ENCODE data around the gene MGRN1. TPM values are rescaled to one million over a fixed set of nuclear protein-coding genes. Genes with fewer than 3 reads are reported as not detected.

Gene MGRN1
- polyA plus RNA-seq, 1 donor from 2014 or later = 35.9 TPM

DNA sequence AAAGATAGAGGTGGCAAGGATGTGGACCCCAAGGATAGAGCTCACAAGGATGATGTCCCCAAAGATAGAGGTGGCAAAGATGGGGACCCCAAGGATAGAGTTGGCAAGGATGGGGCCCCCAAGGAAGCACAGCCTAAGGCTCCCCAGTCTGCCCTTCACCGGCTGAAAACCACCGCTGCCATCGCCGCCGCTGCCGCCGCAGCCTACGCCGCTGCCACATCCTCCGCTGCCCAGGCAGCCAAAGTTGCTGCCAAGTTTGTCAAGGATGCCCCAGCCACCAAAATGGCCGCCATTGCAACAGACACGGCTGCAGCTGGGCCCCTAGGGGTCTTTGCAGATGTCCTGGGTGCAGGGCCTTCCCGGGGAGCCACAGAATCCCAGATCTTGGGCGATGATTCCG, 48.6 kb upstream of the MGRN1 start:
- H3K36me3 ChIP-seq (ENCODE audit: insufficient read depth, low read length) = no peaks in the 10 kb centered on the region

GRCh38 chr16:4578961-4579530, 45.6 kb upstream of the MGRN1 start:
- Histone ChIP-seq H3K79me2 (replicated peaks; ENCODE audit: insufficient read depth, low read length) (no peaks in the 10 kb centered on the region), H3K27me3 (ENCODE audit: insufficient read depth, low read depth, low read length) (no peaks in the 10 kb centered on the region), H3K9ac (ENCODE audit: low read length) (no peak overlapping the region), H2AFZ (ENCODE audit: low read depth, low read length) (no peak overlapping the region), H3K27ac (ENCODE audit: low read length) (no peak overlapping the region), H4K20me1 (ENCODE audit: insufficient read depth) (no peaks in the 10 kb centered on the region), H3K9me2 (ENCODE audit: insufficient read depth, low read length) (no peaks in the 10 kb centered on the region), H3K4me3 (ENCODE audit: low read length) (no peak overlapping the region), H3K36me3 (ENCODE audit: insufficient read depth, low read length) (no peaks in the 10 kb centered on the region), H3K4me2 (ENCODE audit: low read length) (no peak overlapping the region), H3F3A (ENCODE audit: insufficient read depth, low read length, poor library complexity, severe bottlenecking) (no peaks in the 10 kb centered on the region), H3K9me3 (ENCODE audit: low read length) (no peaks in the 10 kb centered on the region)
- TF ChIP-seq EZH2 (IDR thresholded peaks at IDR 0.05; ENCODE audit: borderline replicate concordance, insufficient read depth, low read length, poor library complexity, severe bottlenecking) (no peak), SMC3 (conservative IDR thresholded peaks at IDR 0.05; ENCODE audit: poor library complexity) (no peak), RAD21 (conservative IDR thresholded peaks at IDR 0.05) (no peak), TAF1 (IDR thresholded peaks at IDR 0.05; ENCODE audit: low read depth) (no peak), EP300 (conservative IDR thresholded peaks at IDR 0.05; ENCODE audit: poor library complexity, severe bottlenecking) (no peak), POLR2AphosphoS5 (IDR thresholded peaks at IDR 0.05) (no peak), MXI1 (conservative IDR thresholded peaks at IDR 0.05; ENCODE audit: poor library complexity, severe bottlenecking) (no peak)
- TF ChIP-seq, protein P1, sequence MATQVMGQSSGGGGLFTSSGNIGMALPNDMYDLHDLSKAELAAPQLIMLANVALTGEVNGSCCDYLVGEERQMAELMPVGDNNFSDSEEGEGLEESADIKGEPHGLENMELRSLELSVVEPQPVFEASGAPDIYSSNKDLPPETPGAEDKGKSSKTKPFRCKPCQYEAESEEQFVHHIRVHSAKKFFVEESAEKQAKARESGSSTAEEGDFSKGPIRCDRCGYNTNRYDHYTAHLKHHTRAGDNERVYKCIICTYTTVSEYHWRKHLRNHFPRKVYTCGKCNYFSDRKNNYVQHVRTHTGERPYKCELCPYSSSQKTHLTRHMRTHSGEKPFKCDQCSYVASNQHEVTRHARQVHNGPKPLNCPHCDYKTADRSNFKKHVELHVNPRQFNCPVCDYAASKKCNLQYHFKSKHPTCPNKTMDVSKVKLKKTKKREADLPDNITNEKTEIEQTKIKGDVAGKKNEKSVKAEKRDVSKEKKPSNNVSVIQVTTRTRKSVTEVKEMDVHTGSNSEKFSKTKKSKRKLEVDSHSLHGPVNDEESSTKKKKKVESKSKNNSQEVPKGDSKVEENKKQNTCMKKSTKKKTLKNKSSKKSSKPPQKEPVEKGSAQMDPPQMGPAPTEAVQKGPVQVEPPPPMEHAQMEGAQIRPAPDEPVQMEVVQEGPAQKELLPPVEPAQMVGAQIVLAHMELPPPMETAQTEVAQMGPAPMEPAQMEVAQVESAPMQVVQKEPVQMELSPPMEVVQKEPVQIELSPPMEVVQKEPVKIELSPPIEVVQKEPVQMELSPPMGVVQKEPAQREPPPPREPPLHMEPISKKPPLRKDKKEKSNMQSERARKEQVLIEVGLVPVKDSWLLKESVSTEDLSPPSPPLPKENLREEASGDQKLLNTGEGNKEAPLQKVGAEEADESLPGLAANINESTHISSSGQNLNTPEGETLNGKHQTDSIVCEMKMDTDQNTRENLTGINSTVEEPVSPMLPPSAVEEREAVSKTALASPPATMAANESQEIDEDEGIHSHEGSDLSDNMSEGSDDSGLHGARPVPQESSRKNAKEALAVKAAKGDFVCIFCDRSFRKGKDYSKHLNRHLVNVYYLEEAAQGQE (IDR thresholded peaks at IDR 0.05; ENCODE audit: borderline replicate concordance) = no peak

More for the DNA sequence above, 48.6 kb upstream of the MGRN1 start:
- no peaks in the 10 kb centered on the region for H3K9me3 ChIP-seq (ENCODE audit: low read length)
- H3K9me2 ChIP-seq (ENCODE audit: insufficient read depth, low read length) = no peaks in the 10 kb centered on the region
- H3K27me3 ChIP-seq (ENCODE audit: insufficient read depth, low read depth, low read length) = no peaks in the 10 kb centered on the region
- H4K20me1 ChIP-seq (ENCODE audit: insufficient read depth) = no peaks in the 10 kb centered on the region
- H2AFZ ChIP-seq (ENCODE audit: low read depth, low read length) = no peak overlapping the region
- no peak for TF ChIP-seq SMC3 (conservative IDR thresholded peaks at IDR 0.05; ENCODE audit: poor library complexity)
- TF ChIP-seq MXI1 (conservative IDR thresholded peaks at IDR 0.05; ENCODE audit: poor library complexity, severe bottlenecking) = no peak
- TF ChIP-seq, protein P1 (IDR thresholded peaks at IDR 0.05; ENCODE audit: borderline replicate concordance) = no peak
- no peak for TF ChIP-seq EP300 (conservative IDR thresholded peaks at IDR 0.05; ENCODE audit: poor library complexity, severe bottlenecking)
- TF ChIP-seq EZH2 (IDR thresholded peaks at IDR 0.05; ENCODE audit: borderline replicate concordance, insufficient read depth, low read length, poor library complexity, severe bottlenecking) = no peak
- no peak overlapping the region for H3K9ac ChIP-seq (ENCODE audit: low read length)
- no peak overlapping the region for H3K4me3 ChIP-seq (ENCODE audit: low read length)
- no peaks in the 10 kb centered on the region for H3K79me2 ChIP-seq (replicated peaks; ENCODE audit: insufficient read depth, low read length)
- H3K27ac ChIP-seq (ENCODE audit: low read length) = no peak overlapping the region
- H3F3A ChIP-seq (ENCODE audit: insufficient read depth, low read length, poor library complexity, severe bottlenecking) = no peaks in the 10 kb centered on the region
- no peak overlapping the region for H3K4me2 ChIP-seq (ENCODE audit: low read length)

All from neural cell (in vitro differentiated cells).